HG02798 (cell line): ENCODE results near the gene TRAPPC2L.

Experiments
- ATAC-seq: cut with Tn5 transposase; IDR thresholded peaks from one replicate; pipeline ENCODE4 v1.9.1; 2021; ENCODE audit warnings: mild to moderate bottlenecking; ENCODE audit not compliant: unreplicated experiment, poor library complexity

The TRAPPC2L gene

DNA sequence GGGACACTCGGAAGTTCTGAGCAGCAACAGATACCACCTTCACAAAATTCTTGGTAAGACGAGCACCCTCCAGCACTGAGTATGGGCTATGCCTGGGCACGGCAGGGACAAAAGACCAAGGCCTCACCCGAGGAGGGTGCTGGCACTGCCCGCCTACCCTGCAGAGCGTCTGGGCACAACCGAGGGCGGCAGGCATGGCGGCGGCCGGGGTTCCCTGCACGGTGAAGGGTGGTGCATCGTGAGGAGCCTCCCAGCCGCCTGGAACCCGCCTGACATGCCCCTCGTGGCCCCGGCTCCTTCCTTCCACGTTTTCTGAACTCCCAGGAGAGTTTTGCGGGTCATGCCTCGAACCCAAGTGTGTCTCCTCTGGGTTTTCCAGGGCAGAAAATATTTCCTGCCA lies 19.1 kb upstream of the TRAPPC2L start:
- ATAC-seq: no peak

DNA sequence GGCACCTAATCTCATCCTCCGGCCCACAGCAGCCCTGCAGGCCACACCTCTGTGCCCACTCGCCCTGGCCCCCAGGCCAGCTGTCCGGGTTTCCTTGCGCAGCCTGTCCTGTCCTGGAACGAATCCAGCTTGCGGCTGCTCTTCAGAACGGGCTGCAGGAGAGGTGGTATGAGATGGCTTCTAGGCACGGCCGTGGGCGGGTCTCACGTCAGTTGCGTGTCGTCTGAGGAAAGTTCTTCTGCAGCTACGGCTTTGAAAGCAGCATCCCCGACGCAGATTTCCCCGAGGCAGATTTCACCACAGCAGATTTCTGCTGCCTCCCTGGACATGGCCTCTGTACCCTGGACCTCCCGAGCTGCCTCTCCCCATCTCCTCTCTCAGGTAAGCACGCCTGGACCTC lies 18.4 kb upstream of the TRAPPC2L start:
- no peak for ATAC-seq

DNA sequence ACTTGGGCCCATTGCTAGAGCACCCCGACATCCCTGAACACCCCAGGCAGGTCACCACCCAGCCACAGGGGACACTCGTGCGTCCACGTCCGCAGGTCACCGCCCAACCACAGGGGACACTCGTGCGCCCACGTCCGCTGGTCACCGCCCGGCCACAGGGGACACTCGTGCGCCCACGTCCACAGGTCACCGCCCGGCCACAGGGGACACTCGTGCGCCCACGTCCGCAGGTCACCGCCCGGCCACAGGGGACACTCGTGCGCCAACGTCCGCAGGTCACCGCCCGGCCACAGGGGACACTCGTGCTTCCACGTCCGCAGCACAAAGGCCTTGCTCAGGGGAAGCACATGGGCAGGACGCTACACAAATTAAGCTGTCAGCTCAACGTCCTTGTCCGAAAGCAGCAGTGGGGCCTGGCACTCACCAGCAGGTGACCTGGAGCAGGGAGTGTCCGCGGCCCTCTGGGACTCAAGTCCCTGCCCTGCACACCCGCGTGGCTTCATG lies 17.8 kb upstream of the TRAPPC2L start:
- ATAC-seq: no peak

DNA sequence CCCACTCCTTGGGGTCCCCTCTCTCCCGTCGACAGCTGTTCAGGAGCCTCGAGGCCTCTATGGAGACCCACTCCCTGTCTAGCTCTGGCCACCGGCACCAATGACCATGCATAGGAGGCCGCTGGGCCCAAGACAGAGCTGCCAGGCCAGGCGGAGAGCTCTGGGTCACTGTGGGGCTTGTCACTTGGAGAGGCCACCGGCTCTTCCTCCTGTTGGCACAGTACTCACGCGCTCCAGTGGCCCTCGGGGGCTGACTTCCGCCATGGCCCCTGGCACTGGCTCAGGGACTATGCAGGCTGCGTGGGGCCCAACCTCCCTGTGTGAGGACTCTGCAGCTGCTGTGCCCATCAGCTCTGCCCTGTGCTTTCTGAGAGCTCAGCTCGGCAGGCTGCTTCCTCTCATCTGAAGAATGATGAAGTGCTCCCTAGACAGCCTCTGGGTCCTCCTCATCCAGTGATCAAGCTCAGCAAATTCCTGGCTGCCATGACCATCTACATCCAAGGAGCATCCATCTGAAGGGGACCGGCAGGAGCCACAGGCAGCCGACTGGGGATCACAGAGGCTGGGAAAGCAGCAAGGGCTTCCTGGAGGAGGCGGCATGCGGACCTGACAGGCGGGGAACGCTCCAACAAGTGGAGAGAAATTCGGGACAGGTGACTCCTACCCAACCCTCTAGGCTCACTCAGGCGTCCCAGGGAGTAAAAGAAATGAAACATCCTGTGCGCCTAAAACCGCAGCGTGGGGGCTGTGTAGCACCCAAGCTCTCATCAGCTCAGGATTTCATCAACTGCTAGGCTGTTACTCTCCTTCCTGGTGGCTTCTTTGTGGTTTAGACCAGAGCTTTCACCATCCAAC lies 17.0 kb upstream of the TRAPPC2L start:
- no peak for ATAC-seq

DNA sequence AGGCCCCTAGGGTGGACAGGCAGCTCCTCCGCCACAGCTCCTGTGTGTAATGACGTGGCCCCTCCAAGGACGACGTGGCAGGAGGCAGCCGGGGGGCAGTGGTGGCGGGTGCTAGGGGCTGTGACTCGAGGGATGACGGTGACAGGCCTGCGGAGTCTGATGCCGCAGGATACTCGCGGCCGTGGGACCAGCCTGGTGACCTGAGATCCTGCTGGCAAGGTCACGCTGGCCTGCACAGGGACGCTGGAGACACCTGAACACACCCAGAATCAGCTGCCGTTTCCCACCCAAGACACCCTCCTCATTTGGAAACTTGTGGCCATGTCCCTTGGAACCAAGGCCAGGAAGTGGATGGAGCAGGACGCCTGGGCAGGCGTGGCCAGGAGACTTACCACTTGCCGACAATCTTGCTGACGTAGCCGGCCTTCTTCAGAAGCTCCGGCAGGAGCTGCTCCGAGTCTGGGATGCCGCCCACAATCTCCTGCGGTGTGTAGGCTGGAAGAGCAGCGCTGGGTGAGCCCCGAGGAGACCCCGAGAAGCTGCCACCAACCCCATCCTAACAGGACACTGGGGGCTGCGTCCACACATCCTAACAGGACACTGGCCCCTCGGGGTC lies 16.2 kb upstream of the TRAPPC2L start:
- ATAC-seq: no peak

DNA sequence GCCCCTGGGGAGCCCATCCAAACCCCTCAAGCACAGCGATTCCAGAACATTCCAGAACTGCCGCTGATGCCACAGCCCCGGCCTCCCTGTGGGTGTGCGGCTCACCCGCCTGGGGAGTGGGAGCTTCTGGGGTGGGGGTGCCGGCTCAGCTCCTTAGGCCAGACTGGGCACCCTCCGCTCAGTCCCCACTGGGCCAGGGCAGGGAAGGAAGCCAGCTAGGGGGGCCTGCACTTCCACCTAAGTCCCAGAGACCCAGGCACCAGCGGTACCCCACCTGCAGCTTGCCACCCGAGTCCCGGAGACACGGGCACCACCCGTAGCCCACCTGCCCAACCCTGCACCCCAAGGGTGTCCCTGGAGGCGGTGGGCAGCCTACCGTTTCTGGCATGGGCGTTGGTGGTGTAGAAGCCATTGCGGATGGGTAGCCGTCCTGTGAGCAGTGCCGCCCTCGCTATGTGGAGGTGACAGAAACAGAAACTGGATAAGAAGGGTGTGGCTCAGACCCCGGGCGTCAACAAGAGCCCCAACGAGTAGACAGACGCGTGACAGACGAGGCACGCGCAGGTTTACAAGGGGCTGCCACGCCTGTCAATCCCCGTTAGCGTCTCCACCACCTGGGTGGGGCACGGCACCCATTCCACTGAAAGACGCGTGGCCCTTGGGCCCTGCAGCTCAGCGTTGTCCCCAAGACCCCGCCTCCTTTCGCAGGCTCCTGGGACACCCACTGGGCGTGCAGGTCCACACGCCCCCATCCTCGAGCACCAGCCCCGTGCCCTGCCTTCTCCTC lies 15.2 kb upstream of the TRAPPC2L start:
- ATAC-seq: no peak

DNA sequence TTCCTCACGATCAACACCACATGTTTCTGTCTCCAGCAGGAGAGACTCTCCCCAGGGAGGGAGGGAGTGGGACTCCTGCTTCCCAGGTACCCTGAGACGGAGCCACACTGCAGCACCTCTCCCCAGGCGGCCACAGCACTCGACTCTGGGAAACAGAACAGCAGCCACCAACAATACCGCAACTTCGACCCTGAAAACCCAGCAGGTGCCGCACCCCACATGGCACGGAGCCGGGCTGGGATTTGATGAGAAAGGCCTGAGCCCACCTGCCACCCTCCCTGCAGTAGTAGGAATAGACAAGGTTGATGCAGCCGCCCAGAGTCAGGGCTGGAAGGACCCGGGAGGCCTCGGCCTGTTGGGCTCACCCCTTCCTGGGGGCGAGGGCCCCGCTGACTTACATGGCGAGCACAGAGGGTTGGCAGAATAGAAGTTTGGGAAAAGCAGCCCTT lies 14.6 kb upstream of the TRAPPC2L start:
- no peak for ATAC-seq

DNA sequence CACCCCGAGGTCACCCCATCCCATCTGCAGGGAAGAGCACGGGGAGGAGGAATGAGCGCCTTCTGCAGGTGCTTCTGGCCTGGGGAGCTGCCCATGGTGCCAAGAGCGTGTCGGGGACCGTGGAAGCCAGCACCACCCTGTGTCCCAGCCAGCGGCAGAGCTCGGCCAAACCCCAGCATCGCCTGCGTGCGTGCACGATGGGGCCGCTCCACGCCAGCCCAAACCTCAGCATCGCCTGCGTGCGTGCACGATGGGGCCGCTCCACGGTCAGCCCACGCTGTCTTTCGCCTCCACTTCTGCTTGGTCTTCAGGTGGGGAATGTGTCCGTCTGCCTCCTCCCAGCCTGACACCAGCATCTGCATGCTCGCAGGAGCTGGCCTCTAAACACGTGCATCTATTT lies 14.1 kb upstream of the TRAPPC2L start:
- no peak for ATAC-seq

DNA sequence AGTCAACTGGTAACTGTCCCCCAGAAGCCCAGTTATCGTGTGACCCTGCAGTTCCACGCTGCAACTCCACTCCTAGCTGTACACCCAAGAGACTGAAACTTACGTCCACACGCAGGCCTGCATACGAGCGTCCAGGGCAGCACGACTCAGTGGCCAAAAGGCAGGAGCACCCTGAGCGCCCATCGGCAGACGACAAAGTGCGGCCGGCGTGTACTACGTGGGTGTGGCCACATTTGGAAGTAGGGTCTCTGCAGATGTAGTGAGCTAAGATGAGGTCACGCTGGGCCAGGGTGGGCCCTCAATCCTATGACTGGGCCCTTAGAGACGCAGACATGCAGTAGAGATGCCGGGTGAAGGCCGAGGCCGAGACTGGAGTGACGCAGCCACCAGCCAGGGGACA lies 13.7 kb upstream of the TRAPPC2L start:
- ATAC-seq: no peak

DNA sequence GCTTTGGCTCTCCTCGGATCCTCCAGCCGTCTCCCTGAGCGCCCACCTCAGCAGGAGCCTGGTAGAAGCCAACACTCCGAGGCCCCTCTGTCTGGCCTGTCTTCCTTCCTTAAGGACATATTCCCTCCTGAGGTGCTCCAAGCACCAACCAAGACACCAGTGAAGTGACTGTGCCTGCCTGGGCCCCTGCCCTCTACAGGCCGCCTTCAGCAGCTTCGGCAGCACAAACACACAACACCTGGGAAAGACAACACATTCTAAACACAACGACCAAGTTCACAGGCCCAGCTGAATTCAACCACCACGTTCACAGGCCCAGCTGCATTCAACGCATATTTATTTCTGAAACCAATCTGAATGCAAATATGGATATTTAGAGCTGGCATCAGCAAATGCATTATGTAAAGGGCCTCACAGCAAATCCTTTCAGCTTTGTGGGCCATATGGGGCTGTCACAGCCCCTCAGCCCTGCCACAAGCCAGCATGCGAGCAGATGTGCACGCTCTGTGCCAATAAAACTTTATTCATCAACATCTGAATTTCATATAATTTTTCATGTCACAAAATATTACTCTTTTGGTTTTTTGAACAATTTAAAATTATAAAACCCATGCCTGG lies 12.4 kb upstream of the TRAPPC2L start:
- no peak for ATAC-seq

DNA sequence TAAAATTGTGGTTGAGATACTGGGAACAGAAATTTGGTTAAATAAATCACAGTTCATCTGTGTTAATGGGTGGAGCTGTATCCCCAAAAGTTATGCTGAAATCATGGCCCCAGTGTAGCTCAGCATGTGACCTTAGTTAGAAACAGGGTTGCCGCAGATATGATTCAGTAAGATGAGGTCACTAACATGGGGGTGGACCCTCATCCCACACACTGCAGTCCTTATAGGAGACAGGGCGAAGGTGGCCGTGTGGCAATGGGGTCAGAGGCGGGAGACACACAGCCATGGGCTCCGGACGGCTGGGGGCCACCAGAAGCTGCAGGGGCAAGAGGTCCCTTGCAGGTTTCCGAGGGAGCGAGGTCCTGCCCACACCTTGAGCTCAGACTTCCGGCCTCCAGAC lies 10.8 kb upstream of the TRAPPC2L start:
- ATAC-seq: no peak

DNA sequence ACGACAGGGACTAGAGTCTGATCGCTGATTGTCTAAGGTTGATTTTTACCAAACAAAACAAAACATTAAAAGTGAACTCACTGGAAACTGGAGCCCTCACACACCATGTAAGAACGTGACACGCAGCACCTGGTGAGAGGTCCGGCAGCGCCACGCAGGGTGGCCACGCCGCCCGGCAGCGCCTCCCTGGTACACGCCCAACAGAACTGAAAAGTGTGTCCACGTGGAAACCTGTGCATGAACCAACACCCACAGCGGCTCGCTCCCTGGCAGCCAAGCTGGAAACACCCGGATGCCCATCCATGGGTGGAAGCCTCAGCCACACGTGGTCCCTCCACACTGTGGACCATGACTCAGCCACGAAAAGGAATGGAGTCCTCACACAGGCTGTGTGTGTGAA lies 9.3 kb upstream of the TRAPPC2L start:
- ATAC-seq: no peak

DNA sequence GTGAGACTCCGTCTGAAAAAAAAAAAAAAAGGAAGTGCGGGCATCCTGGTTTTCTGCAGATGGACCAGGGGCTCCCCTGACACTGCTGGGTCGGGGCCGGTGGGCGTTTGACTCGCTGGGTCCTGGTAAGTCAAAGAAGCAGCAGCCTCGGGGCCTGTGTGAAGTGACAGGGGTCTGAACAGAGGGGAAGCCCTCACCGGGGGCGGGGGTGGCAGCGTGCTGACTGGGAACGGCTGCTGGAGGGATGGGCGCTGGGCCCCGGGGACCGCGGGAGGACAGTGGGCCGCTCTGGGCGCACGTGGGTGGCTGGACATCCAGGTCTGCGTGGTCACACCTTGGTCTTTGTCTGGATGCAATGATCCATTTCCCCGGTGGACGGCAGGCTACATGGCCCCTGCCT lies 8.4 kb upstream of the TRAPPC2L start:
- no peak for ATAC-seq

DNA sequence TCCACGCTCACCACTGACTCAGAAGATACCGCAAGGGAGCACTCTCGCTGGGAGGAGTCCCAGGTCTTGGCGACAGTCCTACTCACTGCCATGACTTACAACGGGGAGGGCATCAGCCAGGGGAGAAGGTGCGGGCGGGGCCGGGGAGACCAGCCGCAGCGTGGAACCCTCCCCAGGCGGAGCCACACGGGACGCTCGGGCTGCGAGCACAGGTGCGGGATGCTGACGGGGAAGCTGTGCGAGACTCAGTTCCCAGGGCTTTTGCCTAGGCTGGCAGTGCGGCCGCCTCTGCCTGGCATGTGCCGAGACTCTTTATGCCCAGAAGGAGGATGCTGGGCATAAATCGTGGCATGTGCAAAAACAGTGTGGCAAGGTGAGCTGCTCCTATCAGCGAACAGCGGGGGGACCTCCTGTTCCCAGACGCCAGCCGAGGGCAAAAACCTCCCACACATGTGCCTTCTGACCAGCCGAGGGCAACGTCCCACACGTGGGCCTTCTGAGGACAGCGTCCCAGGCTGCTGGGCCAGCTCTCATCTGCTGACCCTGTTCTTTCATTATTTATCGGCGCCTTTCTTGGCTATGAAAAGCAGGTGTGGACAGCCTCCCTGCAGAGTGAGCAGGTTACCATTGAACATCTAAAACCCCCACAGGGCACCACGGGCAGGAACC lies 6.3 kb upstream of the TRAPPC2L start:
- ATAC-seq: no peak

DNA sequence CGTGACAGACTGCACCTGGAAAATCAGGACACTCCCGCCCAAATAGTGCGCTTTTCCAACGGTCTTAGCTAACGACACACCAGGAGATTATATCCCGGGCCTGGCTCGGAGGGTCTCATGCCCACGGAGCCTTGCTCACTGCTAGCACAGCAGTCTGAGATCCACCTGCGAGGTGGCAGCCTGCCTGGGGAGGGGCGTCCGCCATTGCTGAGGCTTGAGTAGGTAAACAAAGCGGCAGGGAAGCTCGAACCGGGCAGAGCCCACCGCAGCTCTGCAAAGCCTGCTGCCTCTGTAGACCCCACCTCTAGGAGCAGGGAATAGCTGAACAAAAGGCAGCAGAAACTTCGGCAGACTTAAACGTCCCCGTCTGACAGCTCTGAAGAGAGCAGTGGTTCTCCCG lies 5.3 kb upstream of the TRAPPC2L start:
- ATAC-seq: no peak

DNA sequence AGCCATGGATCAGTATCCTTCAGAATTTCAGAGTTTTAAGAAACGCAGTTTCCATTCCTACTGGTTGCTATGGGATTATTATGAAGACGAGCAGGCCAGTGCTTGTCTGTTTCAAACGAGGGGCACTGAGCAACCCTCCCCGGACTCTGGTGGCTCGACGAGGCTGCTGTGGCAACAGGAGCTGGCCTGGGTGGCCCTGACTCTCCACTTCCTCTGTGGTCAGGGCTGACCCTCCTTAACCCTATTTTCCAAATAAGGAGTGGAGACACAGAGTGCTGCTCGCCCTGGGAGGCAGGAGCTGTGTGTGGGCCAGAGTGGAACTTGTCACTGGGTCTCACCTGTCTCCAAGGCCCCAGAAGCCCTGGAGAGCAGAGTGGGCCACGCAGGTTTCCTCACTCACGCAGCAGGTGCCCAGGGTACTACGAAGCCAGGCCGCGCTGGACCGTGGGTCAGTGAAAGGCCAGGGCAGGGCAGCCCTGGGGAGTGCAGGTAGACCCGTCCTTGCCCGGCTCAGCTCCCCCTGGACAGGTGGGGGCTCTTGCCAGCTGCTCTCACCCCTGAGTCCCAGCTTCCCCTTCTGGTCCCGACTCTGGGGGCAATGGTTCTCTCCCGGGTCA lies 3.5 kb upstream of the TRAPPC2L start:
- no peak for ATAC-seq

DNA sequence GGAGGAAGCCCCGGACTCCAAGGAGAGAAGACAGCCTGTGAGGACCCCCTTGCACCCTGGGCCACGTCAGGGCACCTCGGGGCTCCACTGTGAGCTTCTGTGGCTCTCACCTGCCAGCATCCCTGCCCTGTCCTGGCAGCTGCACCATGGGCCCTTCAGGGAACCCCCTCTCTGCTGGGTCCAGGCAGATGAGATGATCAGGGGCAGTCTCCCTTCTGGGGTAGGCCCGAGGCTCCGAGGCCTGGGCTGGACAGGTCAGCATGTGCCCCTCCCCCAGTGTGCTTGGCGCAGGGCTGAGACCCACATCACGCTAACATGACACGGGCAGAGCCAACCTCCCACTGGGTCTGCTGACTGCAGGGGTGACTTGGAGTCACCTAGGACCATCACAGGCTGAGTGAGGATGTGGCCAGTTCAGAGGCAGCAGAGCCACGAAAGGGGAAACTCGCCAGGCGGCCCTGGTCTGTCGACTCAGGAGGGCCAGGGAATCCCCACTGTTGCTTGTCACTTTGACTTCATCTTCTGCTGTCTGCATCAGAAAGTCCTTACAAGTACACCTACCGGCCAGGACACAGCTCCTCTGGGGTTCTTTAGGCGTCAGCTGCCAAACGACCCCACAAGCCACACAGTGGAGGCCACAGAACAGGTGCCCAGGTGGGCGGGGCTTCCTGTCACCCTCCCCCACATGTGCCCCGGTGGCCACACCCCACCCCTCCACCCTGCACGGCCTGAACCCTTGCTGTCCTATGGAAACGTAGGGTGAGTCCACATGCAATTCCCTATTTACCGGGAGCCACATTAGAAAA lies 2.4 kb upstream of the TRAPPC2L start:
- ATAC-seq: no peak

DNA sequence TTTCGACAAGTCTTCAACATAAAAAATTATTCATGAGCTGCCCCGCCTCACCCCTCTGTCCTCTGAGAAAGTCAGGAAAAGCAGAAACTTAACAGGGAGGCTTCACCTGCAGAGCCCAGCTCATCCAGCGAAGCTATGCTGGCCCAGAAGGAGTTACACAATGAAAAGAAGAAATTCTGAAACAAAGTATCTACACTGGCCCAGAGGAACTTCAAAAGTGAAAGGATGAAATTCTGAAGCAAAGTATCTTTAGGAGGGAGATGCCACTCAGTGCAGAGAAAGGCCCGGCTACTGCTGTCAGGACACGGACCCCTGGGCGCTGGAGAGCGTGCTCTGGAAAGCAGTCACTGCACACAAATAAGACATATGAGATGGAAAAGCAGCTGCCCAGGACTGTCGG lies 1.8 kb upstream of the TRAPPC2L start:
- ATAC-seq: no peak

DNA sequence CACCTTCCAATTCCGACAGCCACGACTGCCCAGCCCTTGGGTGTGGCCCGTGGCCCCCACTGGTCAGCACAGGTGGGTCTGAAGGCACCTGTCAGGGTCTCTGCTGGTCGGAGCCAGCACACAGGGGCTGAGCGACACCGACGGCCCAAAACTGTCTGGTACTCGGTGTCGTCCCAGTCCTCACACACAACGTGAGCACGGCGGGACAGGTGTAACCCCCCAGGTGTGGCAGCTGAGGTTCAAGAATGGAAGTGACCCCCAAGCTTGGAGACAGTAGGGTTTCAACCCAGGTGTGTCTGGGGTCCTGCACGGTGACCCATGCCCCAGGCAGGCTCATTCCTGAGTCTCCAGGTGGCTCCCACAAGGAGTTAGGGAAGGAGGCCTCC lies 1.2 kb upstream of the TRAPPC2L start:
- no peak for ATAC-seq
